Ascending aorta (tissue), 2 donors: ENCODE measurements around the gene TRAPPC3L. TPM values are rescaled to one million over a fixed set of nuclear protein-coding genes. Genes with fewer than 3 reads are reported as not detected.

Experiments
- DNase-seq, 2 donors: peaks; one replicate each; pipeline ENCODE4 v3.0.0-alpha.2; 2019; ENCODE audit warnings: low spot score in 2 of 2
- H3K27ac ChIP-seq, 2 donors: fragments of 200-600 bp; sonication (generic); one replicate each; pipeline ENCODE4 v1.5.1; 2016 to 2017; ENCODE audit warnings: mild to moderate bottlenecking in 1 of 2
- H3K27me3 ChIP-seq: fragments of 200-600 bp; sonication (generic); one replicate; pipeline ENCODE4 v1.5.1; 2017
- H3K36me3 ChIP-seq, 2 donors: fragments of 200-600 bp; sonication (generic); one replicate each; pipeline ENCODE4 v1.5.1; 2016
- H3K4me1 ChIP-seq, 2 donors: fragments of 200-600 bp; sonication (generic); one replicate each; pipeline ENCODE4 v1.5.1; 2016 to 2017; ENCODE audit warnings: mild to moderate bottlenecking in 1 of 2
- H3K4me3 ChIP-seq, 2 donors: fragments of 200-600 bp; sonication (generic); one replicate each; pipeline ENCODE4 v1.5.1; 2016 to 2017; ENCODE audit warnings: mild to moderate bottlenecking in 1 of 2
- H3K9me3 ChIP-seq, 2 donors: fragments of 200-600 bp; sonication (generic); one replicate each; pipeline ENCODE4 v1.5.1; 2016
- CTCF ChIP-seq, 3 experiments: fragments of 200-600 bp in 2 of 3; fragments of 450-650 bp in 1 of 3; sonication (generic) in 2 of 3; IDR thresholded peaks; one replicate each; pipeline ENCODE4 v1.5.1; 2016 to 2019; ENCODE audit warnings: antibody characterized with exemption in 3 of 3, mild to moderate bottlenecking in 1 of 3, moderate library complexity in 1 of 3
- intact Hi-C: fragments of 100-400 bp; cut with DNase I; formaldehyde crosslinking; loops from one replicate; pipeline ENCODE4 v1.15.1; 2023
- total RNA-seq: library from RNA; depleted of rRNA; stranded (reverse); fragments of >200 nt; gene quantifications from one replicate; pipeline ENCODE4 v1.1.0, GENCODE V29; 2016

The TRAPPC3L gene
- not detected for total RNA-seq

- intact Hi-C loops, result no loop called here
- TF ChIP-seq CTCF (IDR thresholded peaks at IDR 0.05), result no peak
- H3K4me1 ChIP-seq, result no peaks in the 10 kb centered on the region
- no peak for DNase-seq
- H3K27ac ChIP-seq, result no peak within 1 kb of the TSS
- H3K27me3 ChIP-seq, result no peaks in the 10 kb centered on the region
- H3K9me3 ChIP-seq, result no peaks in the 10 kb centered on the region
- H3K36me3 ChIP-seq, result no peaks in the 10 kb centered on the region
- no peak within 1 kb of the TSS for H3K4me3 ChIP-seq
Measured at GRCh38 chr6:116545651-116546050, at the start of gene TRAPPC3L. Gene TRAPPC3L (minus strand): TSS chr6:116545684. CDS start chr6:116545514, 170 bp downstream.

GRCh38 chr6:116595247-116595646 is 49.8 kb upstream of the TRAPPC3L start:
- no peak overlapping the region for H3K27ac ChIP-seq
- no peak for TF ChIP-seq CTCF (IDR thresholded peaks at IDR 0.05)
- intact Hi-C loops, result no loop called here
- H3K27me3 ChIP-seq, result no peaks in the 10 kb centered on the region
- no peak for DNase-seq
- H3K4me3 ChIP-seq, result no peak overlapping the region
- H3K9me3 ChIP-seq, result no peaks in the 10 kb centered on the region
- H3K36me3 ChIP-seq, result peaks cover 23 to 52% of the 10 kb centered on the region in 2 donors
- no peaks in the 10 kb centered on the region for H3K4me1 ChIP-seq

DNA sequence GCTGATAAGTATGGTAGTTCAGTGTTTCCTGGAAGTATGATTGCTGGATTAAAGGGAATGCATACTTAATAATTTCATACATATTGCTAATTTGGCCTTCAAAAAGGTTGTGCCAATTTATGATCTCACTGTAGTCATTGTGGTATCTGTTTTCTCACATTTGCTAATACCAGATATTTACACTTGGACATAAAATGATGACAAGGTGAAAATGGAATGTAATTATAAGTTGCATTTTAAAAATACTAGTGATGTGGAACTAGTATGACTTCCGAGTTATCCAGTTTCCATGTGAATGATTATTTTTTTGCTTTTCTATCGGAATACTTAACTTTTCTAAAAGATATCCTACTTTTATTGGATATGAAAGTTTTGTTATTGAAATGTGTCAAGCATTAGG is 41.3 kb upstream of the TRAPPC3L start:
- no peak for DNase-seq
- no peak overlapping the region for H3K27ac ChIP-seq
- no peak overlapping the region for H3K4me3 ChIP-seq
- H3K4me1 ChIP-seq, result no peaks in the 10 kb centered on the region
- H3K9me3 ChIP-seq, result no peaks in the 10 kb centered on the region
- H3K27me3 ChIP-seq, result no peaks in the 10 kb centered on the region
- intact Hi-C loops, result no loop called here
- H3K36me3 ChIP-seq, result peaks cover 33 to 56% of the 10 kb centered on the region in 2 donors
- TF ChIP-seq CTCF (IDR thresholded peaks at IDR 0.05), result no peak

GRCh38 chr6:116586276-116586675 is 40.8 kb upstream of the TRAPPC3L start:
- Histone ChIP-seq H3K4me1 (no peaks in the 10 kb centered on the region), H3K27ac (no peak overlapping the region), H3K27me3 (no peaks in the 10 kb centered on the region), H3K4me3 (no peak overlapping the region), H3K9me3 (no peaks in the 10 kb centered on the region), H3K36me3 (peaks cover 28 to 52% of the 10 kb centered on the region in 2 donors)
- DNase-seq, result no peak
- TF ChIP-seq CTCF (IDR thresholded peaks at IDR 0.05), result no peak
- intact Hi-C loops, result no loop called here

- no peak for DNase-seq
- no peaks in the 10 kb centered on the region for H3K27me3 ChIP-seq
- no peak overlapping the region for H3K4me3 ChIP-seq
- intact Hi-C loops, result no loop called here
- H3K4me1 ChIP-seq, result no peaks in the 10 kb centered on the region
- H3K27ac ChIP-seq, result no peak overlapping the region
- TF ChIP-seq CTCF (IDR thresholded peaks at IDR 0.05), result no peak
- H3K36me3 ChIP-seq, result peaks cover 2 to 35% of the 10 kb centered on the region in 2 donors
- H3K9me3 ChIP-seq, result no peaks in the 10 kb centered on the region
Measured at GRCh38 chr6:116580198-116580597, 34.7 kb upstream of the TRAPPC3L start.

GRCh38 chr6:116579143-116579542 is 33.7 kb upstream of the TRAPPC3L start:
- Histone ChIP-seq H3K36me3 (peaks cover 0 to 39% of the 10 kb centered on the region in 2 donors), H3K27ac (no peak overlapping the region), H3K4me3 (no peak overlapping the region), H3K9me3 (no peaks in the 10 kb centered on the region), H3K27me3 (no peaks in the 10 kb centered on the region), H3K4me1 (no peaks in the 10 kb centered on the region)
- DNase-seq, result no peak
- intact Hi-C loops, result no loop called here
- TF ChIP-seq CTCF (IDR thresholded peaks at IDR 0.05), result no peak
